Gastrocnemius medialis (tissue), 4 donors: Measurements from ENCODE around the gene ASTN1. TPM values are rescaled to one million over a fixed set of nuclear protein-coding genes. Genes with fewer than 3 reads are reported as not detected.

Experiments
- ATAC-seq, 2 donors: fragments of 150-250 bp; one replicate each; pipeline ENCODE4 v1.9.1; 2016
- DNase-seq, 2 donors: peaks; one replicate each; pipeline ENCODE4 v3.0.0-alpha.2; 2019
- H3K27ac ChIP-seq, 4 donors: fragments of 200-600 bp; sonication (generic); 1 replicate in 1 of 4; 2 replicates in 3 of 4; pipeline ENCODE4 v1.5.1; 2016 to 2018; ENCODE audit warnings: mild to moderate bottlenecking in 2 of 4, moderate library complexity in 1 of 4
- H3K27me3 ChIP-seq, 3 donors: fragments of 200-600 bp; sonication (generic) in 2 of 3; 1 replicate in 1 of 3; 2 replicates in 2 of 3; pipeline versions ENCODE4 v1.5.1 to v1.6.0; 2016 to 2019; ENCODE audit warnings: mild to moderate bottlenecking in 1 of 3, moderate library complexity in 1 of 3
- H3K36me3 ChIP-seq, 2 donors: fragments of 200-600 bp; sonication (generic) in 1 of 2; one replicate each; pipeline ENCODE4 v1.5.1; 2017 to 2018
- H3K4me1 ChIP-seq, 2 donors: fragments of 200-600 bp; sonication (generic) in 1 of 2; one replicate each; pipeline ENCODE4 v1.5.1; 2016 to 2017; ENCODE audit warnings: mild to moderate bottlenecking in 2 of 2
- H3K4me3 ChIP-seq, 4 donors: fragments of 200-600 bp; sonication (generic) in 3 of 4; 1 replicate in 1 of 4; 2 replicates in 3 of 4; pipeline ENCODE4 v1.5.1; 2016 to 2019; ENCODE audit warnings: mild to moderate bottlenecking in 2 of 4
- H3K9me3 ChIP-seq, 3 donors: fragments of 200-600 bp; sonication (generic) in 2 of 3; 1 replicate in 1 of 3; 2 replicates in 2 of 3; pipeline ENCODE4 v1.5.1; 2016 to 2019
- POLR2A ChIP-seq, 2 donors: fragments of 450-650 bp; IDR thresholded peaks; one replicate each; pipeline ENCODE4 v1.6.1; 2017; ENCODE audit warnings: antibody characterized with exemption in 2 of 2, mild to moderate bottlenecking in 2 of 2, moderate library complexity in 2 of 2
- in situ Hi-C, 4 donors: fragments of 200-750 bp; cut with MboI; loops; one replicate each; pipeline versions ENCODE4 v1.15.0 to v1.8.0; 2017; ENCODE audit warnings: low sequenced_read_pairs in 4 of 4
- intact Hi-C: fragments of 100-400 bp; cut with DNase I; formaldehyde crosslinking; loops from one replicate; pipeline ENCODE4 v1.15.1; 2023; ENCODE audit warnings: low total_unique reads
- total RNA-seq, 4 donors: library from RNA; depleted of rRNA; stranded (reverse); fragments of >200 nt; gene quantifications; one replicate each; pipeline versions ENCODE4 v1.1.0 to v1.2.3, GENCODE V29; 2016
- TF ChIP-seq, protein P1 (sequence below), 5 experiments: fragments of 450-650 bp in 3 of 5; fragments of 200-600 bp in 2 of 5; sonication (generic) in 2 of 5; IDR thresholded peaks in 4 of 5; conservative IDR thresholded peaks in 1 of 5; 1 replicate in 4 of 5; 2 replicates in 1 of 5; pipeline ENCODE4 v1.5.1; 2016 to 2019; ENCODE audit warnings: antibody characterized with exemption in 5 of 5, mild to moderate bottlenecking in 3 of 5, moderate library complexity in 3 of 5

ASTN1 gene
- total RNA-seq, 4 donors from 2014 or later: 0.09 to 0.10 TPM; not detected in 2

DNA sequence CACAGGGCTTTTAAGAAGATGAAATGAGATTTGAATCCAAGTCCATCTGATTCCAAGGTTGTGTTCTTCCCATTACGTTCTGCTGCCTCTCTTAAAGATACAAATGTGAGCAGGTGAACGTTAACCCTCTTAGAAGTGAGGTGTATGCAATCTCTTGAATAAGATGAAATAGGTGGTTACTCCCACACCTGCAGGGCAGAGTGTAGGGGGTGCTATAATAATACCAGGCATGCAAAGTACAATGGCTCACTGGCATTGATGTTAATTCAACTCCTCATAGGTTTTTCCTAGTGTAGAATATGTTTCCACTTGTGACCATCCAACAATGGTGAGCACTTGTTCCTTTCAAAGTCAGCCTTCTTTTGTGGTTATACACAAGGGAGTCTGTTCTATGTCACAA is 163.0 kb downstream of the ASTN1 start:
- ATAC-seq: no peak
- in situ Hi-C loops: no loop called here

GRCh38 chr1:176998183-176998795 is 166.2 kb downstream of the ASTN1 start:
- H3K36me3 ChIP-seq: no peaks in the 10 kb centered on the region
- in situ Hi-C loops: no loop called here
- H3K27ac ChIP-seq: no peak overlapping the region
- H3K4me1 ChIP-seq: no peaks in the 10 kb centered on the region
- intact Hi-C loops: no loop called here
- ATAC-seq (no peak), DNase-seq (no peak)
- H3K9me3 ChIP-seq: no peaks in the 10 kb centered on the region
- H3K27me3 ChIP-seq: no peaks in the 10 kb centered on the region
- no peak overlapping the region for H3K4me3 ChIP-seq
- TF ChIP-seq, protein P1, sequence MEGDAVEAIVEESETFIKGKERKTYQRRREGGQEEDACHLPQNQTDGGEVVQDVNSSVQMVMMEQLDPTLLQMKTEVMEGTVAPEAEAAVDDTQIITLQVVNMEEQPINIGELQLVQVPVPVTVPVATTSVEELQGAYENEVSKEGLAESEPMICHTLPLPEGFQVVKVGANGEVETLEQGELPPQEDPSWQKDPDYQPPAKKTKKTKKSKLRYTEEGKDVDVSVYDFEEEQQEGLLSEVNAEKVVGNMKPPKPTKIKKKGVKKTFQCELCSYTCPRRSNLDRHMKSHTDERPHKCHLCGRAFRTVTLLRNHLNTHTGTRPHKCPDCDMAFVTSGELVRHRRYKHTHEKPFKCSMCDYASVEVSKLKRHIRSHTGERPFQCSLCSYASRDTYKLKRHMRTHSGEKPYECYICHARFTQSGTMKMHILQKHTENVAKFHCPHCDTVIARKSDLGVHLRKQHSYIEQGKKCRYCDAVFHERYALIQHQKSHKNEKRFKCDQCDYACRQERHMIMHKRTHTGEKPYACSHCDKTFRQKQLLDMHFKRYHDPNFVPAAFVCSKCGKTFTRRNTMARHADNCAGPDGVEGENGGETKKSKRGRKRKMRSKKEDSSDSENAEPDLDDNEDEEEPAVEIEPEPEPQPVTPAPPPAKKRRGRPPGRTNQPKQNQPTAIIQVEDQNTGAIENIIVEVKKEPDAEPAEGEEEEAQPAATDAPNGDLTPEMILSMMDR (IDR thresholded peaks at IDR 0.05 in 4 of 5, conservative IDR thresholded peaks at IDR 0.05 in 1 of 5): no peak
- no peak for TF ChIP-seq POLR2A (IDR thresholded peaks at IDR 0.05)

More for the DNA sequence above, 163.0 kb downstream of the ASTN1 start:
- no peak for DNase-seq
- no peaks in the 10 kb centered on the region for H3K27me3 ChIP-seq
- no peak overlapping the region for H3K27ac ChIP-seq
- H3K36me3 ChIP-seq: no peaks in the 10 kb centered on the region
- H3K4me3 ChIP-seq: no peak overlapping the region
- intact Hi-C loops: no loop called here
- H3K9me3 ChIP-seq: no peaks in the 10 kb centered on the region
- H3K4me1 ChIP-seq: no peaks in the 10 kb centered on the region
- TF ChIP-seq POLR2A (IDR thresholded peaks at IDR 0.05): no peak
- TF ChIP-seq, protein P1 (IDR thresholded peaks at IDR 0.05 in 4 of 5, conservative IDR thresholded peaks at IDR 0.05 in 1 of 5): no peak

GRCh38 chr1:176996456-176997090 is 167.9 kb downstream of the ASTN1 start:
- ATAC-seq (no peak), DNase-seq (no peak)
- intact Hi-C loops (no loop called here), in situ Hi-C loops (no loop called here)
- TF ChIP-seq POLR2A (IDR thresholded peaks at IDR 0.05): no peak
- TF ChIP-seq, protein P1 (IDR thresholded peaks at IDR 0.05 in 4 of 5, conservative IDR thresholded peaks at IDR 0.05 in 1 of 5): no peak
- Histone ChIP-seq H3K4me1 (no peaks in the 10 kb centered on the region), H3K4me3 (no peak overlapping the region), H3K27me3 (no peaks in the 10 kb centered on the region), H3K36me3 (no peaks in the 10 kb centered on the region), H3K27ac (no peak overlapping the region), H3K9me3 (no peaks in the 10 kb centered on the region)

- in situ Hi-C loops (no loop called here), intact Hi-C loops (no loop called here)
- DNase-seq (no peak), ATAC-seq (no peak)
- H3K36me3 ChIP-seq: no peaks in the 10 kb centered on the region
- no peak overlapping the region for H3K4me3 ChIP-seq
- TF ChIP-seq, protein P1 (IDR thresholded peaks at IDR 0.05 in 4 of 5, conservative IDR thresholded peaks at IDR 0.05 in 1 of 5): no peak
- TF ChIP-seq POLR2A (IDR thresholded peaks at IDR 0.05): no peak
- no peaks in the 10 kb centered on the region for H3K27me3 ChIP-seq
- no peaks in the 10 kb centered on the region for H3K4me1 ChIP-seq
- H3K27ac ChIP-seq: no peak overlapping the region
- no peaks in the 10 kb centered on the region for H3K9me3 ChIP-seq
Observed at GRCh38 chr1:176994931-176995596, 169.4 kb downstream of the ASTN1 start.
